HG03520 (cell line): ENCODE measurements around the gene MAZ.

ENCODE experiments used
- ATAC-seq: cut with Tn5 transposase; IDR thresholded peaks from one replicate; pipeline ENCODE4 v1.9.1; 2021; ENCODE audit warnings: mild to moderate bottlenecking, moderate library complexity; ENCODE audit not compliant: unreplicated experiment

The MAZ gene

GRCh38 chr16:29809031-29809747 lies 2.9 kb downstream of the MAZ start:
- no peak for ATAC-seq

GRCh38 chr16:29809850-29810698 lies 3.7 kb downstream of the MAZ start:
- no peak for ATAC-seq

GRCh38 chr16:29810699-29811169 lies 4.4 kb downstream of the MAZ start:
- no peak for ATAC-seq

- no peak for ATAC-seq
Measured at GRCh38 chr16:29811170-29811895, 5.0 kb downstream of the MAZ start.

GRCh38 chr16:29811896-29812665 lies 5.8 kb downstream of the MAZ start, which contains the start of gene PRRT2:
TSS of gene PRRT2 (plus strand) at chr16:29812193. CDS start at chr16:29813055, 862 bp downstream.
- no peak for ATAC-seq

- no peak for ATAC-seq
Measured at GRCh38 chr16:29812754-29813643, 6.7 kb downstream of the MAZ start.

- no peak for ATAC-seq
Measured at GRCh38 chr16:29813644-29814562, 7.6 kb downstream of the MAZ start.

- no peak for ATAC-seq
Measured at GRCh38 chr16:29814592-29814991, 8.3 kb downstream of the MAZ start.

- no peak for ATAC-seq
Measured at GRCh38 chr16:29815032-29815721, 8.8 kb downstream of the MAZ start.

- peak; percentile 53 for ATAC-seq
Measured at GRCh38 chr16:29815793-29816693, 9.7 kb downstream of the MAZ start, which contains the start of gene PAGR1. TSS of gene PAGR1 (plus strand) at chr16:29816152. CDS start at chr16:29816526, 374 bp downstream.

- ATAC-seq, result no peak
Measured at GRCh38 chr16:29816694-29817441, 10.5 kb downstream of the MAZ start.

- no peak for ATAC-seq
Measured at GRCh38 chr16:29818082-29818481, 11.8 kb downstream of the MAZ start.

GRCh38 chr16:29819506-29819905 lies 13.2 kb downstream of the MAZ start:
- ATAC-seq, result no peak

GRCh38 chr16:29820271-29820701 lies 14.0 kb downstream of the MAZ start, which contains the start of gene MVP:
TSS of gene MVP (plus strand) at chr16:29820462. CDS start at chr16:29830550, 10,088 bp downstream.
- no peak for ATAC-seq

GRCh38 chr16:29820730-29821642 lies 14.7 kb downstream of the MAZ start:
- no peak for ATAC-seq
